ENCODE measurements around the gene CSF1. TPM values are rescaled to one million over a fixed set of nuclear protein-coding genes. Genes with fewer than 3 reads are reported as not detected.

The CSF1 gene
- total RNA-seq, 1 donor from 2014 or later: 28.9 TPM

- no peaks in the 10 kb centered on the region for H3K36me3 Mint-ChIP-seq
- no peaks in the 10 kb centered on the region for H3K27me3 Mint-ChIP-seq (ENCODE audit: low read depth)
- no peaks in the 10 kb centered on the region for H3K9me3 Mint-ChIP-seq
- H3K4me3 Mint-ChIP-seq: no peak overlapping the region
- DNase-seq (ENCODE audit: low spot score in 2 of 2, unreplicated experiment in 2 of 2): no peak
- H3K27ac Mint-ChIP-seq: no peak overlapping the region
- H3K4me1 Mint-ChIP-seq: peaks cover 16% of the 10 kb centered on the region
- no peak for TF ChIP-seq CTCF (IDR thresholded peaks at IDR 0.05; ENCODE audit: unreplicated experiment)
These were observed 14.7 kb upstream of the CSF1 start for GRCh38 chr1:109895720-109896504.

DNA sequence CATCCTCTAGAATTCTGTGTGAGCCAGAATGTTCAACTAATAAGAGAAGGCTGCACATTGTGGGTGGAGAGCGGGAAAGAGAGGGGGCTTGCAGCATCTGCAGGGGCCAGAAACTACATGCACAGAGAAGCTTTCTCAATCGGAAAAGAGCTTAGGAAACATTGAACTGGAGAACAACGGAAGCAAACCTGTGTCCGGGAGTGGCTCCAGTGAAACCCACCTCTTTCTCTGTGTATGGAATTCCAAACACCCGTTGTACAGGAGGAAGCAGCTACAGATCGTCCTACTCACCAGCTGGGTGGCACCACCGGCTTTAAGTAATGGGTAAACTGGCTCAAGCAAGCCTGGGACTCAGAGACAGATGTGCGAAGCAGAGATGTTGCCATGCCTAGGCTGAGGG, 14.0 kb upstream of the CSF1 start:
- H3K9me3 Mint-ChIP-seq: no peaks in the 10 kb centered on the region
- H3K27me3 Mint-ChIP-seq (ENCODE audit: low read depth): no peaks in the 10 kb centered on the region
- H3K4me3 Mint-ChIP-seq: no peak overlapping the region
- no peaks in the 10 kb centered on the region for H3K36me3 Mint-ChIP-seq
- no peak overlapping the region for H3K27ac Mint-ChIP-seq
- TF ChIP-seq CTCF (IDR thresholded peaks at IDR 0.05; ENCODE audit: unreplicated experiment): no peak
- no peak for DNase-seq (ENCODE audit: low spot score in 2 of 2, unreplicated experiment in 2 of 2)
- peaks cover 12% of the 10 kb centered on the region for H3K4me1 Mint-ChIP-seq

DNA sequence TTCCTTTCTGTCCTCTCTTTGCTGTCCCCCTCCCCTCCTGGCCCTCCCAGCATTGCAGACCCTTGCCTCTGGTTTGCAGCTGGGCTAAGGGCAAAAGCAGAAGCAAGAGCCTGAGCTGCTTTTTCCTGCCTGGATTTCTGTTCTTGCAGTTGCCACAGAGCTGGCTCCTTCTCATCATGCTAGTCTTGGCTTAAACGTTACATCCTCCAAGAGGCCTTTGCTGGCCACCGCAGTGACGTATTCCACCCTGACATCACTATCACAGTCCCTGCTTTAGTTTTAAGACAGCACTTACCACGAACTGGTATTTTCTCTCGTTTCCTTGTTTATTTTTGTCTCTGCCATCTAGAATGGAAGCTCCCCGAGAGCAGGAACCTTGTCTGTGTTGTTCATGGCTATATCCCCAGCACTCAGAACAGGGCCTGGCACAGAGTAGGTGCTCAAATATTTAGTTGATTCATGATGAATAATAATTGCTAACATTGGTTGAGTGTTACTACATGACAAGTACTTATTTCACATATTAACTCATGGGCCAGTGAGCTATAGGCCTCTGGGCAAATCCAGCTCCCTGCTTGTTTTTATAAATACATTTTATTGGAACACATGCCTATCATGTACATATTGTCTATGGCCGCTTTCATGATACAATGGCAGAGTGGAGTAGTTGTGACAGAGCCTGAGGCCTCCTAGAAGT, 13.2 kb upstream of the CSF1 start:
- Mint-ChIP-seq H3K36me3 (no peaks in the 10 kb centered on the region), H3K4me1 (peaks cover 4% of the 10 kb centered on the region), H3K4me3 (no peak overlapping the region), H3K27ac (no peak overlapping the region), H3K9me3 (no peaks in the 10 kb centered on the region), H3K27me3 (ENCODE audit: low read depth) (no peaks in the 10 kb centered on the region)
- no peak for TF ChIP-seq CTCF (IDR thresholded peaks at IDR 0.05; ENCODE audit: unreplicated experiment)
- DNase-seq (ENCODE audit: low spot score in 2 of 2, unreplicated experiment in 2 of 2): no peak

DNA sequence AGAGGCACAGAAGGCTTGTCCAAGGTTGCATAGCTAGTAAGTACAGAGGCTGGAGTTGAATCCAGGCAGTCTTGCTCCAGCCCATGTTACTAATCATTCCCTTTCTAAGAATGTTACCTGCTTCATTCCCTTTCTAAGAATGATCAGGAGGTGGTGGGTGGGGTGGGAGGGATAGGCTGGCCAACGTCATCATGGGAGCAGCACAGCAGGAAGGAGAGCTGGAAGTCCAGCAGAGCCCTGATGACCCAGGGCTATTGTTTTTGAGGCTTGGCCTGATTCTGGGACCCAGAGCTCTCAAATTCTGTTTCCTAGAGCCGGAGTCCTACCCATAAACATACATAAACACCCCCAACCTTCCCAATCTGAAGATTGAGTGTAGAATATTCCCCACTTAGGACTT, 11.8 kb upstream of the CSF1 start:
- Mint-ChIP-seq H3K9me3 (no peaks in the 10 kb centered on the region), H3K4me1 (peaks cover 4% of the 10 kb centered on the region)

GRCh38 chr1:109901141-109901523, 9.5 kb upstream of the CSF1 start:
- no peaks in the 10 kb centered on the region for H3K36me3 Mint-ChIP-seq
- H3K27me3 Mint-ChIP-seq (ENCODE audit: low read depth): no peaks in the 10 kb centered on the region
- no peak overlapping the region for H3K27ac Mint-ChIP-seq
- H3K4me3 Mint-ChIP-seq: no peak overlapping the region
- peaks cover 4% of the 10 kb centered on the region for H3K4me1 Mint-ChIP-seq
- no peak for TF ChIP-seq CTCF (IDR thresholded peaks at IDR 0.05; ENCODE audit: unreplicated experiment)
- DNase-seq (ENCODE audit: low spot score in 2 of 2, unreplicated experiment in 2 of 2): no peak
- no peaks in the 10 kb centered on the region for H3K9me3 Mint-ChIP-seq

More for the DNA sequence above, 11.8 kb upstream of the CSF1 start:
- no peak for DNase-seq (ENCODE audit: low spot score in 2 of 2, unreplicated experiment in 2 of 2)
- Mint-ChIP-seq H3K4me3 (no peak overlapping the region), H3K36me3 (no peaks in the 10 kb centered on the region), H3K27me3 (ENCODE audit: low read depth) (no peaks in the 10 kb centered on the region), H3K27ac (no peak overlapping the region)
- no peak for TF ChIP-seq CTCF (IDR thresholded peaks at IDR 0.05; ENCODE audit: unreplicated experiment)
